SK-N-SH (cell line): Measurements from ENCODE around the gene TMPRSS2. TPM values are rescaled to one million over a fixed set of nuclear protein-coding genes. Genes with fewer than 3 reads are reported as not detected.

Experiments
- CTCF ChIA-PET: fragments of 300-600, 350-600 bp; formaldehyde crosslinking; extraction: SDS; loops from one replicate; lab custom pipeline; 2021; lab: Yijun Ruan, JAX
- POLR2A ChIA-PET: fragments of 350-600 bp; sonication (Branson Sonifier 250); formaldehyde crosslinking; extraction: SDS; loops from one replicate; lab custom pipeline; 2020; ENCODE audit warnings: antibody characterized with exemption, inconsistent platforms; lab: Yijun Ruan, JAX
- DNase-seq: peaks from one replicate; pipeline ENCODE4 v3.0.0; 2012
- H2AFZ ChIP-seq: fragments of 200-600 bp; sonication (generic); 2 replicates; pipeline ENCODE4 v1.8.1; 2016; ENCODE audit warnings: antibody characterized with exemption, mild to moderate bottlenecking, low read depth
- H3F3A ChIP-seq: fragments of 200-600 bp; sonication (generic); replicated peaks from 2 replicates; pipeline ENCODE3; 2016; ENCODE audit warnings: antibody characterized with exemption, mild to moderate bottlenecking; ENCODE audit not compliant: insufficient read depth
- H3K27ac ChIP-seq, 2 experiments: fragments of 200-500 bp in 1 of 2; fragments of 200-600 bp in 1 of 2; sonication (Bioruptor generic) in 1 of 2; sonication (generic), shearing (Covaris generic) in 1 of 2; 2 replicates each; pipeline versions ENCODE4 v1.5.1 to v1.6.1; 2014 to 2016; ENCODE audit warnings: low read depth in 2 of 2, inconsistent platforms in 1 of 2, low read length in 1 of 2, mild to moderate bottlenecking in 1 of 2, mixed read lengths in 1 of 2
- H3K27me3 ChIP-seq: fragments of 200-600 bp; sonication (generic), shearing (Covaris generic); 2 replicates; pipeline ENCODE4 v1.6.1; 2016; ENCODE audit warnings: mixed run types; ENCODE audit not compliant: insufficient read depth
- H3K36me3 ChIP-seq, 2 experiments: fragments of 200-500 bp in 1 of 2; fragments of 200-600 bp in 1 of 2; sonication (Bioruptor generic) in 1 of 2; sonication (generic) in 1 of 2; replicated peaks in 1 of 2; 2 replicates each; pipeline versions ENCODE3 to v1.5.1; 2014 to 2016; ENCODE audit warnings: low read length in 1 of 2, mild to moderate bottlenecking in 1 of 2; ENCODE audit not compliant: insufficient read depth in 2 of 2, control insufficient read depth in 1 of 2
- H3K4me1 ChIP-seq, 2 experiments: fragments of 200-500 bp in 1 of 2; fragments of 200-600 bp in 1 of 2; sonication (Bioruptor generic) in 1 of 2; sonication (generic), shearing (Covaris generic) in 1 of 2; 2 replicates each; pipeline versions ENCODE4 v1.5.1 to v1.6.1; 2014 to 2016; ENCODE audit warnings: low read depth in 1 of 2, low read length in 1 of 2, mixed run types in 1 of 2; ENCODE audit not compliant: insufficient read depth in 2 of 2, control insufficient read depth in 1 of 2
- H3K4me2 ChIP-seq: fragments of 200-600 bp; sonication (generic), shearing (Covaris generic); 2 replicates; pipeline ENCODE4 v1.6.1; 2017; ENCODE audit warnings: mixed run types
- H3K4me3 ChIP-seq, 2 experiments: fragments of 200-500 bp in 1 of 2; fragments of 200-600 bp in 1 of 2; sonication (Bioruptor generic) in 1 of 2; sonication (generic), shearing (Covaris generic) in 1 of 2; 2 replicates each; pipeline versions ENCODE4 v1.5.1 to v1.8.1; 2014 to 2016; ENCODE audit warnings: low read depth in 2 of 2, inconsistent platforms in 1 of 2, low read length in 1 of 2, mild to moderate bottlenecking in 1 of 2, mixed read lengths in 1 of 2, moderate library complexity in 1 of 2
- H3K79me2 ChIP-seq: fragments of 200-600 bp; sonication (generic); 2 replicates; pipeline ENCODE4 v1.8.1; 2017; ENCODE audit warnings: mild to moderate bottlenecking; ENCODE audit not compliant: insufficient read depth
- H3K9ac ChIP-seq: fragments of 200-600 bp; sonication (generic); 2 replicates; pipeline ENCODE4 v1.6.1; 2017; ENCODE audit warnings: mixed run types
- H3K9me2 ChIP-seq: fragments of 200-600 bp; sonication (generic); 2 replicates; pipeline ENCODE4 v1.6.1; 2017; ENCODE audit warnings: mixed run types
- H3K9me3 ChIP-seq: fragments of 200-600 bp; sonication (generic); 2 replicates; pipeline ENCODE4 v1.6.1; 2017; ENCODE audit warnings: mixed run types, mild to moderate bottlenecking, moderate library complexity
- H4K20me1 ChIP-seq: fragments of 200-600 bp; sonication (generic); 2 replicates; pipeline ENCODE4 v1.6.1; 2017; ENCODE audit warnings: mild to moderate bottlenecking, mixed run types; ENCODE audit not compliant: insufficient read depth
- CHD2 ChIP-seq: fragments of 150-350 bp; IDR thresholded peaks from 2 replicates; pipeline ENCODE4 v1.6.1; 2018; ENCODE audit warnings: low read length; ENCODE audit not compliant: partially characterized antibody
- ELF1 ChIP-seq: IDR thresholded peaks from 2 replicates; pipeline ENCODE4 v1.4.0; 2012
- FOXM1 ChIP-seq: IDR thresholded peaks from 2 replicates; pipeline ENCODE4 v1.4.0; 2012; ENCODE audit warnings: low read depth, mild to moderate bottlenecking
- GATA2 ChIP-seq: sonication (generic); formaldehyde crosslinking; IDR thresholded peaks from 2 replicates; pipeline ENCODE4 v1.5.0; 2020; ENCODE audit warnings: mild to moderate bottlenecking, missing genetic modification reagents
- JUND ChIP-seq: IDR thresholded peaks from 2 replicates; pipeline ENCODE4 v1.4.0; 2012
- MXI1 ChIP-seq: IDR thresholded peaks from 2 replicates; pipeline ENCODE4 v1.6.1; 2012; ENCODE audit warnings: mild to moderate bottlenecking, low read depth, low read length, improper control_type of control experiment
- NRF1 ChIP-seq: IDR thresholded peaks from 2 replicates; pipeline ENCODE4 v1.6.1; 2012; ENCODE audit warnings: low read depth, mild to moderate bottlenecking, low read length
- PBX3 ChIP-seq: IDR thresholded peaks from 2 replicates; pipeline ENCODE4; 2012
- RAD21 ChIP-seq: IDR thresholded peaks from 2 replicates; pipeline ENCODE4 v1.6.1; 2012; ENCODE audit warnings: mild to moderate bottlenecking, low read length
- RCOR1 ChIP-seq: fragments of 150-350 bp; IDR thresholded peaks from 2 replicates; pipeline ENCODE4 v1.6.1; 2017; ENCODE audit warnings: antibody characterized with exemption, low read length
- RXRA ChIP-seq: IDR thresholded peaks from 2 replicates; pipeline ENCODE4 v1.4.0; 2012; ENCODE audit warnings: low read depth, mild to moderate bottlenecking, borderline replicate concordance
- SMC3 ChIP-seq: IDR thresholded peaks from 2 replicates; pipeline ENCODE4 v1.6.1; 2012; ENCODE audit warnings: low read depth, low read length, improper control_type of control experiment
- TCF12 ChIP-seq: IDR thresholded peaks from 2 replicates; pipeline ENCODE4 v1.4.0; 2012
- TEAD4 ChIP-seq: IDR thresholded peaks from 2 replicates; pipeline ENCODE4 v1.4.0; 2012; ENCODE audit warnings: mild to moderate bottlenecking, borderline replicate concordance; ENCODE audit not compliant: insufficient read depth
- USF1 ChIP-seq: IDR thresholded peaks from 2 replicates; pipeline ENCODE4 v1.4.0; 2012; ENCODE audit warnings: low read depth, borderline replicate concordance
- WGBS: methylation state at CpG from one replicate; pipeline ENCODE4 v1.1.6; 2017; ENCODE audit warnings: low lambda C conversion rate; 5-methylcytosine and 5-hydroxymethylcytosine counted together
- polyA plus RNA-seq, 3 experiments: library from polyadenylated mRNA; depleted of rRNA; stranded (reverse); fragments of >200 nt; gene quantifications; 2 replicates each; pipeline ENCODE4 v1.2.3, GENCODE V29; 2012
- TF ChIP-seq, protein P1 (sequence below): IDR thresholded peaks from 2 replicates; pipeline ENCODE4 v1.4.0; 2012; ENCODE audit warnings: low read depth
- TF ChIP-seq, protein P2 (sequence below): fragments of 200-600 bp; sonication (generic); IDR thresholded peaks from 2 replicates; pipeline ENCODE4 v1.6.1; 2017; ENCODE audit warnings: antibody characterized with exemption, mild to moderate bottlenecking, moderate library complexity

The TMPRSS2 gene
- polyA plus RNA-seq, 1 of the 3 experiments (the other 2 are of a cell fraction) = not detected

DNA sequence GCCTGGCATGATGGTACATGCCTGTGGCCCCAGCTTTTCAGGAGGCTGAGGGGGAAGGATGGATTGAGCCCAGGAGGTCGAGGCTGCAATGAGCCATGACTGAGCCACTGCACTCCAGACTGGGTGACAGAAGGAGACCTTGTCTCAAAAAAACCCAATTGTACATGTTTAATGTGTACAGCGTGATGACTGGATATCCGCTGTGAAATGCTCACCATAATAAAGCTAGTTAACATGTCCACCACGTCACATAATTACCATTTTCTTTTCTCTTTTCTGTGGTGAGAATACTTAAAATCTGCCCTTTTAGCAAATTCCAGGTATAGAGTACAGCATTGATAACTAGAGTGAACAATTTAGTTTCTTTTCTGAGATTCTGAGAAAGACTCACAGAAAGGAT is 24.0 kb downstream of the TMPRSS2 start:
- TF ChIP-seq RCOR1 = no peak
- TF ChIP-seq ELF1 = no peak
- TF ChIP-seq USF1 = no peak
- no peak for TF ChIP-seq JUND
- no peak for TF ChIP-seq MXI1
- TF ChIP-seq GATA2 (CRISPR knock-in tag) = no peak
- TF ChIP-seq TEAD4 = no peak
- TF ChIP-seq SMC3 = no peak
- TF ChIP-seq RXRA = no peak
- TF ChIP-seq FOXM1 = no peak
- TF ChIP-seq, all 33 proteins: peak for 0
- ChIA-PET POLR2A (no interaction called here), CTCF (no interaction called here)
- Histone ChIP-seq H3K9ac (no peak overlapping the region), H3K9me2 (no peaks in the 10 kb centered on the region), H3K4me2 (no peak overlapping the region), H3K79me2 (no peaks in the 10 kb centered on the region), H3F3A (no peaks in the 10 kb centered on the region), H3K4me1 (no peaks in the 10 kb centered on the region), H3K9me3 (no peaks in the 10 kb centered on the region), H3K4me3 (no peak overlapping the region), H4K20me1 (no peaks in the 10 kb centered on the region), H3K36me3 (no peaks in the 10 kb centered on the region), H3K27ac (no peak overlapping the region), H3K27me3 (no peaks in the 10 kb centered on the region), H2AFZ (no peak overlapping the region)
- DNase-seq = no peak
- 59% methylated on average over 4 of the region's 4 CpGs for WGBS

DNA sequence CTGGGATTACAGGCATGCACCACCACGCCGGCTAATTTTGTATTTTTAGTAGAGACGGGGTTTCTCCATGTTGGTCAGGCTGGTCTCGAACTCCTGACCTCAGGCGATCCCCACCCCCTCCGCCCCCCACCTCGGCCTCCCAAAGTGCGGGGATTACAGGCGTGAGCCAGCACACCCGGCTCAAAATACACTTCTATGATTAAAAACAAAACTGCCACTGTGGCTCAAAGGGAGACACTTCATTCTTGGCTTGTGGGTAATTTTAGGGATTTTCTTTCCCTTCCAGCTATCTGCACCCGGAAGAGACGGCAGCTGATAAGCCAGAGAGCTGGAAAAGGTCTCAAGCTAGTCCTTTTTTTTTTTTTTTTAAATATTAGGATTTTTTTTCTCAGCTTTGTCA is 24.5 kb downstream of the TMPRSS2 start:
- WGBS = 55% methylated on average over 12 of the region's 12 CpGs
- H3K79me2 ChIP-seq = no peaks in the 10 kb centered on the region
- H3K9ac ChIP-seq = no peak overlapping the region
- H4K20me1 ChIP-seq = no peaks in the 10 kb centered on the region
- TF ChIP-seq, protein P1, sequence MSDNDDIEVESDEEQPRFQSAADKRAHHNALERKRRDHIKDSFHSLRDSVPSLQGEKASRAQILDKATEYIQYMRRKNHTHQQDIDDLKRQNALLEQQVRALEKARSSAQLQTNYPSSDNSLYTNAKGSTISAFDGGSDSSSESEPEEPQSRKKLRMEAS = no peak
- no peak for TF ChIP-seq PBX3
- TF ChIP-seq, protein P2, sequence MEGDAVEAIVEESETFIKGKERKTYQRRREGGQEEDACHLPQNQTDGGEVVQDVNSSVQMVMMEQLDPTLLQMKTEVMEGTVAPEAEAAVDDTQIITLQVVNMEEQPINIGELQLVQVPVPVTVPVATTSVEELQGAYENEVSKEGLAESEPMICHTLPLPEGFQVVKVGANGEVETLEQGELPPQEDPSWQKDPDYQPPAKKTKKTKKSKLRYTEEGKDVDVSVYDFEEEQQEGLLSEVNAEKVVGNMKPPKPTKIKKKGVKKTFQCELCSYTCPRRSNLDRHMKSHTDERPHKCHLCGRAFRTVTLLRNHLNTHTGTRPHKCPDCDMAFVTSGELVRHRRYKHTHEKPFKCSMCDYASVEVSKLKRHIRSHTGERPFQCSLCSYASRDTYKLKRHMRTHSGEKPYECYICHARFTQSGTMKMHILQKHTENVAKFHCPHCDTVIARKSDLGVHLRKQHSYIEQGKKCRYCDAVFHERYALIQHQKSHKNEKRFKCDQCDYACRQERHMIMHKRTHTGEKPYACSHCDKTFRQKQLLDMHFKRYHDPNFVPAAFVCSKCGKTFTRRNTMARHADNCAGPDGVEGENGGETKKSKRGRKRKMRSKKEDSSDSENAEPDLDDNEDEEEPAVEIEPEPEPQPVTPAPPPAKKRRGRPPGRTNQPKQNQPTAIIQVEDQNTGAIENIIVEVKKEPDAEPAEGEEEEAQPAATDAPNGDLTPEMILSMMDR = no peak
- no peak for TF ChIP-seq TCF12
- TF ChIP-seq NRF1 = no peak
- no peak for TF ChIP-seq JUND
- no peak for TF ChIP-seq RAD21
- no peak for TF ChIP-seq CHD2
- DNase-seq = no peak
- H3K27me3 ChIP-seq = no peaks in the 10 kb centered on the region
- H3K9me3 ChIP-seq = no peaks in the 10 kb centered on the region
- ChIA-PET POLR2A (no interaction called here), CTCF (no interaction called here)
- no peak overlapping the region for H3K27ac ChIP-seq
- H3K4me1 ChIP-seq = no peaks in the 10 kb centered on the region
- H3F3A ChIP-seq = no peaks in the 10 kb centered on the region
- H3K4me2 ChIP-seq = no peak overlapping the region
- no peak overlapping the region for H2AFZ ChIP-seq
- H3K4me3 ChIP-seq = no peak overlapping the region
- H3K9me2 ChIP-seq = no peaks in the 10 kb centered on the region
- no peaks in the 10 kb centered on the region for H3K36me3 ChIP-seq
